Neuronal stem cell (in vitro differentiated cells): ENCODE data around the gene PI4KA.
A peak's percentile ranks its signal among the peaks of the same experiment; 100 is the strongest.

Experiments
- DNase-seq: peaks from one replicate; pipeline ENCODE4 v3.0.0-alpha.2; 2013; ENCODE audit warnings: low spot score
- H2AFZ ChIP-seq: one replicate; pipeline ENCODE4 v1.6.1; 2013; ENCODE audit warnings: mild to moderate bottlenecking, low read length, inconsistent platforms
- H2AK5ac ChIP-seq: 2 replicates; pipeline ENCODE4 v1.6.1; 2013; ENCODE audit warnings: low read depth, mild to moderate bottlenecking, inconsistent platforms, low read length, moderate library complexity, mixed read lengths
- H2BK120ac ChIP-seq: 2 replicates; pipeline ENCODE4 v1.6.1; 2013; ENCODE audit warnings: low read depth, mild to moderate bottlenecking, inconsistent platforms, low read length, moderate library complexity, mixed read lengths
- H2BK12ac ChIP-seq: one replicate; pipeline ENCODE4 v1.6.1; 2013; ENCODE audit warnings: low read length, inconsistent platforms
- H2BK15ac ChIP-seq: 2 replicates; pipeline ENCODE4 v1.6.1; 2013; ENCODE audit warnings: mild to moderate bottlenecking, low read length, inconsistent platforms, mixed read lengths
- H2BK5ac ChIP-seq: one replicate; pipeline ENCODE4 v1.6.1; 2013; ENCODE audit warnings: inconsistent platforms, mild to moderate bottlenecking, low read length, moderate library complexity
- H3K14ac ChIP-seq: one replicate; pipeline ENCODE4 v1.6.1; 2013; ENCODE audit warnings: low read length, inconsistent platforms
- H3K18ac ChIP-seq: 2 replicates; pipeline ENCODE4 v1.6.1; 2013; ENCODE audit warnings: low read length, inconsistent platforms
- H3K23ac ChIP-seq: 2 replicates; pipeline ENCODE4 v1.6.1; 2013; ENCODE audit warnings: low read depth, mild to moderate bottlenecking, mixed read lengths, low read length, inconsistent platforms; ENCODE audit not compliant: poor library complexity
- H3K27ac ChIP-seq: replicated peaks from 3 replicates; pipeline ENCODE4 v1.5.1; 2013; ENCODE audit warnings: low read length, inconsistent platforms
- H3K27me3 ChIP-seq, 3 experiments: 2 replicates each; pipeline ENCODE4 v1.6.1; 2013; ENCODE audit warnings: low read length in 3 of 3, mild to moderate bottlenecking in 2 of 3, inconsistent platforms in 1 of 3, low read depth in 1 of 3, mixed read lengths in 1 of 3, moderate library complexity in 1 of 3; ENCODE audit not compliant: control insufficient read depth in 3 of 3, insufficient read depth in 3 of 3
- H3K36me3 ChIP-seq, 2 donors: replicated peaks in 1 of 2; 2 replicates each; pipeline ENCODE4 v1.6.1; 2013; ENCODE audit warnings: low read length in 2 of 2; ENCODE audit not compliant: control insufficient read depth in 2 of 2, insufficient read depth in 2 of 2
- H3K4ac ChIP-seq: 2 replicates; pipeline ENCODE4 v1.6.1; 2013; ENCODE audit warnings: inconsistent platforms, mild to moderate bottlenecking, low read length, moderate library complexity
- H3K4me1 ChIP-seq, 2 donors: 1 replicate in 1 of 2; 2 replicates in 1 of 2; pipeline ENCODE4 v1.6.1; 2013; ENCODE audit warnings: low read length in 2 of 2, low read depth in 1 of 2; ENCODE audit not compliant: control insufficient read depth in 2 of 2, insufficient read depth in 1 of 2
- H3K4me2 ChIP-seq: one replicate; pipeline ENCODE4 v1.6.1; 2013; ENCODE audit warnings: mild to moderate bottlenecking, low read length, inconsistent platforms; ENCODE audit not compliant: insufficient read depth, poor library complexity, severe bottlenecking
- H3K4me3 ChIP-seq, 2 donors: 2 replicates each; pipeline ENCODE4 v1.5.1; 2013; ENCODE audit warnings: low read length in 2 of 2, mild to moderate bottlenecking in 2 of 2, inconsistent platforms in 1 of 2, moderate library complexity in 1 of 2
- H3K79me1 ChIP-seq: one replicate; pipeline ENCODE4 v1.6.1; 2013; ENCODE audit warnings: low read depth, mild to moderate bottlenecking, inconsistent platforms, low read length, moderate library complexity
- H3K9ac ChIP-seq: one replicate; pipeline ENCODE4 v1.6.1; 2013; ENCODE audit warnings: mild to moderate bottlenecking, low read depth, low read length, inconsistent platforms; ENCODE audit not compliant: poor library complexity
- H3K9me3 ChIP-seq, 2 donors: replicated peaks in 1 of 2; 2 replicates each; pipeline versions ENCODE3 to v1.6.1; 2013; ENCODE audit warnings: low read length in 2 of 2, mild to moderate bottlenecking in 2 of 2, inconsistent platforms in 1 of 2, low read depth in 1 of 2, mixed read lengths in 1 of 2, moderate library complexity in 1 of 2; ENCODE audit not compliant: control insufficient read depth in 2 of 2, insufficient read depth in 1 of 2
- H4K8ac ChIP-seq: one replicate; pipeline ENCODE4 v1.6.1; 2013; ENCODE audit warnings: low read depth, mild to moderate bottlenecking, inconsistent platforms, low read length, moderate library complexity
- H4K91ac ChIP-seq: one replicate; pipeline ENCODE4 v1.6.1; 2013; ENCODE audit warnings: low read length, low read depth, mild to moderate bottlenecking, inconsistent platforms; ENCODE audit not compliant: poor library complexity
- WGBS, 2 donors: extraction: QIAGEN DNeasy Blood & Tissue Kit; methylation state at CpG; one replicate each; pipeline ENCODE4 v1.1.7; 2013; ENCODE audit warnings: missing lambda C conversion rate in 2 of 2, mixed read lengths in 1 of 2; ENCODE audit not compliant: insufficient read length in 2 of 2, insufficient replicate concordance in 1 of 2; ENCODE audit errors: extremely low coverage in 2 of 2; 5-methylcytosine and 5-hydroxymethylcytosine counted together

Gene PI4KA

GRCh38 chr22:20785415-20785814 is 73.2 kb downstream of the PI4KA start:
- H2BK12ac ChIP-seq, result no peak overlapping the region
- H2BK5ac ChIP-seq, result no peak overlapping the region
- H4K8ac ChIP-seq, result no peak overlapping the region
- H3K27ac ChIP-seq, result no peak overlapping the region
- H3K36me3 ChIP-seq, result peaks cover 9 to 54% of the 10 kb centered on the region in 2 donors
- H2BK120ac ChIP-seq, result no peak overlapping the region
- H3K9ac ChIP-seq, result no peak overlapping the region
- H3K9me3 ChIP-seq, result no peaks in the 10 kb centered on the region
- no peak overlapping the region for H3K4me2 ChIP-seq
- H4K91ac ChIP-seq, result no peak overlapping the region
- no peak overlapping the region for H3K23ac ChIP-seq
- no peak for DNase-seq
- H2AFZ ChIP-seq, result no peak overlapping the region
- H3K4ac ChIP-seq, result no peak overlapping the region
- no peak overlapping the region for H2BK15ac ChIP-seq
- H3K4me1 ChIP-seq, result no peaks in the 10 kb centered on the region
- H3K14ac ChIP-seq, result no peak overlapping the region
- no peak overlapping the region for H3K4me3 ChIP-seq
- peaks cover 2% of the 10 kb centered on the region for H3K79me1 ChIP-seq
- no peaks in the 10 kb centered on the region for H3K27me3 ChIP-seq
- no CpG with 5 or more reads among the region's 3 CpGs for WGBS, 2 donors
- H2AK5ac ChIP-seq, result no peak overlapping the region
- H3K18ac ChIP-seq, result no peak overlapping the region

DNA sequence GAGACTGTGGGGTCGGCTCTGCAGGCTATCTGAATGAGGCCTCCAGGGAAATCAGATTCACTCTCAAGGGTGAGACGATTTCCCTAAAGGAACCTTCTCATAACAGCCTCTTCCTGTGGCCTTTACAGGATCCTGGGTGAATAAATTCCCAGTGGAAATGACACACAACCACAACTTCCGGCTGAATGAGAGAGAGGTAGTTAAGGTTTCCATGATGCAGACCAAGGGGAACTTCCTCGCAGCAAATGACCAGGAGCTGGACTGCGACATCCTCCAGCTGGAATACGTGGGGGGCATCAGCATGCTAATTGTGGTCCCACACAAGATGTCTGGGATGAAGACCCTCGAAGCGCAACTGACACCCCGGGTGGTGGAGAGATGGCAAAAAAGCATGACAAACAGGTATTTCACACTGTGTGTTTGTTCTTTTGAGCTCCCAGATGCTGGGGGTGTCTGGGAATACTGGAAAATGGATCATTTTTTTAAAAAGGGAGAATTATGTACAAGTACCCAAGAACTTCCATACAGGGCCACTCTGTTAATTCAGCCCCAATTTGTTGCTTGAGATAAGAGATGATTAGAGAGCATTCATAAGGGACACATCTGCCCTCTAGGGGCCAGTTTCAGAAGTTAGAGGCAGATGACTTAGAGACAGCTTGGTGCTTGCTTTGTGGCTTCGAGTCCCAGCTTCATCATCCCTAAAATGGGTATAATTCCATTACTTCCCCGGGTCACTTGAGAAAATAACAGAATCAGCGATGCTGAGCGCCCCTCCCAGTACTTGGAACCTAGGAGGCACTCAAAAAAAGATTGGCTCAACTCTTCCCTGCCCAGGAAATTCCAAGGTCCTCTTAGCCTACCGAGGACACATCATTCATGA is 74.5 kb downstream of the PI4KA start:
- Histone ChIP-seq H3K9me3 (no peaks in the 10 kb centered on the region), H2BK5ac (no peak overlapping the region), H2AFZ (no peak overlapping the region), H3K14ac (no peak overlapping the region), H3K23ac (no peak overlapping the region), H3K4me1 (no peaks in the 10 kb centered on the region), H3K79me1 (peaks cover 2% of the 10 kb centered on the region), H4K8ac (no peak overlapping the region), H2BK120ac (no peak overlapping the region), H3K27me3 (no peaks in the 10 kb centered on the region), H3K18ac (no peak overlapping the region), H3K4ac (no peak overlapping the region), H2BK12ac (no peak overlapping the region), H3K4me3 (no peak overlapping the region), H4K91ac (no peak overlapping the region), H3K4me2 (no peak overlapping the region), H2BK15ac (no peak overlapping the region), H3K36me3 (peaks cover 9 to 51% of the 10 kb centered on the region in 2 donors), H3K9ac (no peak overlapping the region), H2AK5ac (no peak overlapping the region), H3K27ac (no peak overlapping the region)
- WGBS, 2 donors, result no CpG with 5 or more reads among the region's 14 CpGs
- peak; percentile 35 for DNase-seq

GRCh38 chr22:20783300-20783673 is 75.3 kb downstream of the PI4KA start:
- Histone ChIP-seq H3K18ac (no peak overlapping the region), H3K4ac (no peak overlapping the region), H3K9me3 (no peaks in the 10 kb centered on the region), H3K23ac (no peak overlapping the region), H4K91ac (no peak overlapping the region), H2BK5ac (no peak overlapping the region), H4K8ac (no peak overlapping the region), H3K27me3 (no peaks in the 10 kb centered on the region), H2AFZ (no peak overlapping the region), H3K36me3 (peaks cover 7 to 50% of the 10 kb centered on the region in 2 donors), H3K4me2 (no peak overlapping the region), H2BK120ac (no peak overlapping the region), H3K27ac (no peak overlapping the region), H3K9ac (no peak overlapping the region), H3K4me3 (no peak overlapping the region), H3K14ac (no peak overlapping the region), H2BK15ac (no peak overlapping the region), H2BK12ac (no peak overlapping the region), H3K4me1 (no peaks in the 10 kb centered on the region), H2AK5ac (no peak overlapping the region), H3K79me1 (peaks cover 2% of the 10 kb centered on the region)
- WGBS, 2 donors, result no CpG with 5 or more reads among the region's 3 CpGs
- no peak for DNase-seq

DNA sequence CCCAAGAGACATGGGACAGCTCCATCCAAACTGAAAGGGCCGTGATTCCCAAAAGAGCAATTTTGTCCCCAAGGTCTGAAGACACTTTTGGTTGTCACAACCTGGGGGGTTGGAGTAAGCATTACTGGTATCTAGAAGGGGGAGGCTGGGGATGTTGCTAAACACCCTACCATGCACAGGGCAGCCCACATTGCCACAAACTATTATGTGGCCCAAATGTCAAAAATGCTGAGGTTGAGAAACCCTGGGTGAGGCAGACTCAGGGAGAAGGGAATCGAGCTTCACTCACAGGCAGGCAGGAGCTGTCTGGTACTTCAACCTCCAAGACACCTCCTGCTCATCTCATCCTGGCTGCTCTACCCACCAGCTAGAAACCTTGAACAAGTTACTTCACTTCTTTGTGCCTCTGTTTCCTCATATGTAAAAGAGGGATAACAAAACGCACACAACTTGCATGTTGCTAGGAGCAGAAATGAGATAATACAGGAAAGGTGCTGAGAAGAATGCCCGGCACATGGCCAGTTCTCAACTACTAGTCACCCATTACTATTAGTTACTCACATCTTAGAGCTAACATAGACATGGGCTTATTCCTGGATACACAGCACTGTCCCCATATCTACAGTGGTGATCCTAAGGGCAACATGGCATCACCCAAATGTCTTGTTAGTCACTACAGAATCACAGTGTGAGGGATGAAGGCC is 75.9 kb downstream of the PI4KA start:
- no CpG with 5 or more reads among the region's 4 CpGs for WGBS, 2 donors
- Histone ChIP-seq H2BK120ac (no peak overlapping the region), H2BK15ac (no peak overlapping the region), H3K79me1 (peaks cover 2% of the 10 kb centered on the region), H3K4me1 (no peaks in the 10 kb centered on the region), H2AFZ (no peak overlapping the region), H3K9ac (no peak overlapping the region), H3K4me2 (no peak overlapping the region), H3K14ac (no peak overlapping the region), H3K4me3 (no peak overlapping the region), H4K8ac (no peak overlapping the region), H2AK5ac (no peak overlapping the region), H3K18ac (no peak overlapping the region), H3K9me3 (no peaks in the 10 kb centered on the region), H2BK12ac (no peak overlapping the region), H3K27me3 (no peaks in the 10 kb centered on the region), H4K91ac (no peak overlapping the region), H3K27ac (no peak overlapping the region), H3K4ac (no peak overlapping the region), H3K36me3 (peaks cover 3 to 44% of the 10 kb centered on the region in 2 donors), H3K23ac (no peak overlapping the region), H2BK5ac (no peak overlapping the region)
- no peak for DNase-seq
